A549 (cell line): Measurements from ENCODE around the gene MPST. TPM values are rescaled to one million over a fixed set of nuclear protein-coding genes. Genes with fewer than 3 reads are reported as not detected.

Experiments
- ATAC-seq, 2 experiments: fragments of 200-7000 bp in 1 of 2; fragments of >200 bp in 1 of 2; cut with Nextera tagmentation in 1 of 2; cut with Tn5 transposase in 1 of 2; 3 replicates each; pipeline versions ENCODE4 v1.8.0 to v1.9.1; 2018 to 2020; ENCODE audit warnings: mild to moderate bottlenecking in 1 of 2, moderate library complexity in 1 of 2
- CTCF ChIA-PET: fragments of 300-600 bp; sonication (Branson Sonifier 250); formaldehyde crosslinking; extraction: SDS; loops from one replicate; lab custom pipeline; 2021; ENCODE audit warnings: antibody characterized with exemption, inconsistent platforms; lab: Yijun Ruan, JAX
- POLR2A ChIA-PET: fragments of 350-600 bp; formaldehyde crosslinking; extraction: SDS; loops from one replicate; lab custom pipeline; 2021; ENCODE audit warnings: antibody characterized with exemption, inconsistent platforms; lab: Yijun Ruan, JAX
- DNase-seq, 2 experiments: peaks; one replicate each; pipeline versions ENCODE4 v3.0.0 to v3.0.0-alpha.2; 2011 to 2016; ENCODE audit warnings: low read depth in 1 of 2, low spot score in 1 of 2
- FAIRE-seq: peaks from 2 replicates; lab custom pipeline; 2011; peaks lifted over from hg19 to GRCh38; lab: Jason Lieb, UNC
- H3K27ac ChIP-seq, 2 experiments: fragments of >200 bp; sonication (Bioruptor Twin); formaldehyde crosslinking; 3 replicates each; pipeline ENCODE4 v1.5.1; 2016 to 2017
- H3K4me1 ChIP-seq: fragments of >200 bp; sonication (Bioruptor Twin); formaldehyde crosslinking; 3 replicates; pipeline ENCODE4 v1.6.1; 2016
- H3K4me2 ChIP-seq: fragments of >200 bp; sonication (Bioruptor Twin); formaldehyde crosslinking; 3 replicates; pipeline ENCODE4 v1.6.1; 2016
- H3K4me3 ChIP-seq: fragments of >200 bp; sonication (Bioruptor Twin); formaldehyde crosslinking; 3 replicates; pipeline ENCODE4 v1.5.1; 2016
- H3K9me3 ChIP-seq: fragments of >200 bp; sonication (Bioruptor Twin); formaldehyde crosslinking; 3 replicates; pipeline ENCODE4 v1.6.1; 2016
- BHLHE40 ChIP-seq: IDR thresholded peaks from 2 replicates; pipeline ENCODE4 v1.6.1; 2012; ENCODE audit warnings: low read depth, low read length, inconsistent platforms
- CBX2 ChIP-seq: fragments of 200-600 bp; sonication (generic); IDR thresholded peaks from 2 replicates; pipeline ENCODE4 v1.6.1; 2016; ENCODE audit warnings: low read depth, mild to moderate bottlenecking, borderline replicate concordance
- CBX8 ChIP-seq: fragments of 200-600 bp; sonication (generic); IDR thresholded peaks from 2 replicates; pipeline ENCODE4 v1.6.1; 2016
- CEBPB ChIP-seq, 2 experiments: fragments of >200 bp in 1 of 2; sonication (Bioruptor Twin) in 1 of 2; formaldehyde crosslinking in 1 of 2; IDR thresholded peaks; 2 replicates each; pipeline ENCODE4 v1.6.1; 2012 to 2016
- CHD2 ChIP-seq: fragments of 150-350 bp; IDR thresholded peaks from 2 replicates; pipeline ENCODE4 v1.6.1; 2014; ENCODE audit warnings: low read length; ENCODE audit not compliant: partially characterized antibody
- CHD4 ChIP-seq: fragments of 200-600 bp; sonication (generic); IDR thresholded peaks from 2 replicates; pipeline ENCODE4 v1.6.1; 2016; ENCODE audit warnings: antibody characterized with exemption, mild to moderate bottlenecking, borderline replicate concordance
- FOSL2 ChIP-seq, 2 experiments: fragments of 450-650 bp in 1 of 2; fragments of >200 bp in 1 of 2; sonication (Bioruptor Twin) in 1 of 2; formaldehyde crosslinking; IDR thresholded peaks; 2 replicates each; pipeline versions ENCODE4 v1.5.0 to v1.6.1; 2016 to 2020; ENCODE audit warnings: mild to moderate bottlenecking in 1 of 2, moderate library complexity in 1 of 2
- FOXS1 ChIP-seq: fragments of 250-450 bp; sonication (Bioruptor Pico); IDR thresholded peaks from 2 replicates; pipeline ENCODE4 v1.5.0; 2020; ENCODE audit warnings: mild to moderate bottlenecking, moderate library complexity
- HEYL ChIP-seq: fragments of 250-450 bp; sonication (Bioruptor Pico); IDR thresholded peaks from 2 replicates; pipeline ENCODE4 v1.8.0; 2021; ENCODE audit warnings: mild to moderate bottlenecking, moderate library complexity
- HOXB13 ChIP-seq: fragments of 250-450 bp; sonication (Bioruptor Pico); IDR thresholded peaks from 2 replicates; pipeline ENCODE4 v1.5.0; 2020; ENCODE audit warnings: low read depth, mild to moderate bottlenecking, moderate library complexity
- HOXB5 ChIP-seq: fragments of 250-450 bp; sonication (Bioruptor Pico); IDR thresholded peaks from 2 replicates; pipeline ENCODE4 v1.5.0; 2020; ENCODE audit warnings: mild to moderate bottlenecking, moderate library complexity
- MAX ChIP-seq: IDR thresholded peaks from 2 replicates; pipeline ENCODE4 v1.6.1; 2012
- MYC ChIP-seq: IDR thresholded peaks from 2 replicates; pipeline ENCODE4 v1.6.1; 2012; ENCODE audit warnings: mild to moderate bottlenecking, inconsistent platforms, low read length, improper control_type of control experiment, borderline replicate concordance
- PBX3 ChIP-seq: IDR thresholded peaks from 2 replicates; pipeline ENCODE4 v1.6.1; 2012
- POLR2A ChIP-seq: IDR thresholded peaks from 2 replicates; pipeline ENCODE4 v1.6.1; 2012; ENCODE audit warnings: mild to moderate bottlenecking, low read length
- POLR2AphosphoS2 ChIP-seq: conservative IDR thresholded peaks from 2 replicates; pipeline ENCODE4 v1.6.1; 2012; ENCODE audit warnings: low read length, improper control_type of control experiment, inconsistent platforms
- RARB ChIP-seq: fragments of 250-450 bp; sonication (Bioruptor Pico); IDR thresholded peaks from 2 replicates; pipeline ENCODE4 v1.8.0; 2021; ENCODE audit warnings: mild to moderate bottlenecking, moderate library complexity
- RCOR1 ChIP-seq: fragments of 150-350 bp; IDR thresholded peaks from 2 replicates; pipeline ENCODE4 v1.6.1; 2014; ENCODE audit warnings: antibody characterized with exemption, low read length, low read depth
- RNF2 ChIP-seq: fragments of 200-600 bp; sonication (generic); IDR thresholded peaks from 2 replicates; pipeline ENCODE4 v1.6.1; 2016; ENCODE audit warnings: low read depth, mild to moderate bottlenecking, antibody characterized with exemption, moderate library complexity, borderline replicate concordance
- TFCP2L1 ChIP-seq: fragments of 250-450 bp; sonication (Bioruptor Pico); IDR thresholded peaks from 2 replicates; pipeline ENCODE4 v1.5.0; 2021; ENCODE audit warnings: mild to moderate bottlenecking
- TP53 ChIP-seq: fragments of 250-450 bp; sonication (Bioruptor Pico); IDR thresholded peaks from 2 replicates; pipeline ENCODE4 v1.5.0; 2021; ENCODE audit warnings: mild to moderate bottlenecking, moderate library complexity
- ZC3H11A ChIP-seq: fragments of 450-650 bp; IDR thresholded peaks from 2 replicates; pipeline ENCODE4 v1.6.1; 2014; ENCODE audit warnings: antibody characterized with exemption, mild to moderate bottlenecking
- ZSCAN20 ChIP-seq: fragments of 250-450 bp; sonication (Bioruptor Pico); IDR thresholded peaks from 2 replicates; pipeline ENCODE4 v1.8.0; 2022; ENCODE audit warnings: mild to moderate bottlenecking, moderate library complexity
- WGBS: methylation state at CpG from one replicate; pipeline ENCODE4 v1.1.6; 2017; ENCODE audit errors: missing lambda C conversion rate; 5-methylcytosine and 5-hydroxymethylcytosine counted together
- polyA plus RNA-seq, 4 experiments: library from polyadenylated mRNA; depleted of rRNA in 3 of 4; stranded (reverse); fragments of >200 nt; fragmentation: RNase III in 1 of 4; extraction: RNeasy Plus Mini Kit Qiagen cat#74134 plus additional on column Dnase treatment in 1 of 4; gene quantifications; 2 replicates in 3 of 4; 3 replicates in 1 of 4; pipeline ENCODE4 v1.2.3, GENCODE V29; 2011 to 2017

Gene MPST
- polyA plus RNA-seq, 2 of the 4 experiments (the other 2 are of a cell fraction), result 44.2 to 63.3 TPM

- ATAC-seq, result no peak
- Histone ChIP-seq H3K4me2 (no peak overlapping the region), H3K4me3 (no peak overlapping the region), H3K4me1 (no peaks in the 10 kb centered on the region), H3K9me3 (no peaks in the 10 kb centered on the region), H3K27ac (no peak overlapping the region)
- DNase-seq, result no peak
- WGBS, result 78% methylated on average over 3 of the region's 9 CpGs
- POLR2A ChIA-PET, result no interaction called here
- CTCF ChIA-PET, result no interaction called here
- no peak for FAIRE-seq
- TF ChIP-seq MAX (no peak), CBX2 (no peak), ZSCAN20 (CRISPR knock-in tag) (no peak), HEYL (CRISPR knock-in tag) (no peak), CEBPB (IDR thresholded peaks at IDR 0.05) (no peak), CHD4 (no peak), RCOR1 (no peak), POLR2AphosphoS2 (no peak), RARB (CRISPR knock-in tag) (no peak), FOSL2 (IDR thresholded peaks at IDR 0.05) (no peak), FOSL2 (CRISPR knock-in tag; IDR thresholded peaks at IDR 0.05) (no peak), BHLHE40 (no peak)
Observed at GRCh38 chr22:37059876-37060449, 40.4 kb downstream of the MPST start.

GRCh38 chr22:37060801-37061610 is 41.5 kb downstream of the MPST start:
- no peak for TF ChIP-seq CHD4
- TF ChIP-seq PBX3, result no peak
- no peak for TF ChIP-seq HEYL (CRISPR knock-in tag)
- TF ChIP-seq POLR2A, result no peak
- TF ChIP-seq CHD2, result no peak
- TF ChIP-seq TP53 (CRISPR knock-in tag), result no peak
- no peak for TF ChIP-seq FOXS1 (CRISPR knock-in tag)
- TF ChIP-seq HOXB5 (CRISPR knock-in tag), result no peak
- no peak for TF ChIP-seq HOXB13 (CRISPR knock-in tag)
- TF ChIP-seq RNF2, result no peak
- TF ChIP-seq CBX8, result no peak
- TF ChIP-seq MYC, result no peak
- TF ChIP-seq TFCP2L1 (CRISPR knock-in tag), result no peak
- TF ChIP-seq ZC3H11A, result no peak
- TF ChIP-seq, all 56 proteins: peak for 0
- Histone ChIP-seq H3K4me1 (no peaks in the 10 kb centered on the region), H3K27ac (no peak overlapping the region), H3K4me2 (no peak overlapping the region), H3K4me3 (no peak overlapping the region), H3K9me3 (no peaks in the 10 kb centered on the region)
- ChIA-PET CTCF (no interaction called here), POLR2A (no interaction called here)
- ATAC-seq (no peak), DNase-seq (no peak), FAIRE-seq (no peak)
- WGBS, result 88% methylated on average over 23 of the region's 28 CpGs
